ENCODE data around the gene PHF8. TPM values are rescaled to one million over a fixed set of nuclear protein-coding genes. Genes with fewer than 3 reads are reported as not detected.

The PHF8 gene
- total and polyA plus RNA-seq, 10 donors = 4.8 to 53.5 (median 36.2) TPM

GRCh38 chrX:53974529-53974928 is 69.7 kb downstream of the PHF8 start:
- H3K27ac ChIP-seq = no peak overlapping the region
- intact Hi-C loops (cut with DNase I; ENCODE audit: low total_unique reads) = no loop called here
- DNase-seq = no peak
- H3K27me3 ChIP-seq (replicated peaks in 1 of 7) = no peaks in the 10 kb centered on the region
- peaks cover 0 to 11% (median 4%) of the 10 kb centered on the region in 8 donors for H3K9me3 ChIP-seq
- TF ChIP-seq POLR2A (IDR thresholded peaks at IDR 0.05) = no peak
- H3K4me3 ChIP-seq = no peak overlapping the region
- peaks cover 0 to 78% (median 18%) of the 10 kb centered on the region in 6 donors for H3K36me3 ChIP-seq
- no peaks in the 10 kb centered on the region for H3K4me1 ChIP-seq
- WGBS, 5 donors = 94 to 98% (median 97%) methylated on average over 6 of the region's 6 CpGs

- intact Hi-C loops (cut with DNase I; ENCODE audit: low total_unique reads) = no loop called here
- TF ChIP-seq POLR2A (IDR thresholded peaks at IDR 0.05) (no peak), CTCF (IDR thresholded peaks at IDR 0.05 in 8 of 11, conservative IDR thresholded peaks at IDR 0.05 in 3 of 11) (no peak), POLR2AphosphoS5 (IDR thresholded peaks at IDR 0.05) (no peak)
- H3K27me3 ChIP-seq (replicated peaks in 1 of 7) = no peaks in the 10 kb centered on the region
- no peaks in the 10 kb centered on the region for H3K4me1 ChIP-seq
- peaks cover 0 to 17% (median 7%) of the 10 kb centered on the region in 8 donors for H3K9me3 ChIP-seq
- no peak overlapping the region for H3K27ac ChIP-seq
- peaks cover 0 to 60% (median 7%) of the 10 kb centered on the region in 6 donors for H3K36me3 ChIP-seq
- H3K4me3 ChIP-seq = no peak overlapping the region
- no peak for DNase-seq
- 83 to 98% (median 92%) methylated on average over 3 of the region's 3 CpGs for WGBS, 5 donors
These were observed 74.7 kb downstream of the PHF8 start for GRCh38 chrX:53969540-53969939.

- DNase-seq = no peak
- H3K27ac ChIP-seq = no peak overlapping the region
- intact Hi-C loops (cut with DNase I; ENCODE audit: low total_unique reads) = no loop called here
- 65 to 91% (median 87%) methylated on average over 3 of the region's 3 CpGs for WGBS, 5 donors
- no peak for TF ChIP-seq POLR2A (IDR thresholded peaks at IDR 0.05)
- TF ChIP-seq POLR2AphosphoS5 (IDR thresholded peaks at IDR 0.05) = no peak
- TF ChIP-seq CTCF (IDR thresholded peaks at IDR 0.05 in 8 of 11, conservative IDR thresholded peaks at IDR 0.05 in 3 of 11) = no peak
- no peak overlapping the region for H3K4me3 ChIP-seq
- H3K36me3 ChIP-seq = peaks cover 0 to 77% (median 1%) of the 10 kb centered on the region in 6 donors
- H3K9me3 ChIP-seq = no peaks in the 10 kb centered on the region
- H3K27me3 ChIP-seq (replicated peaks in 1 of 7) = no peaks in the 10 kb centered on the region
- no peaks in the 10 kb centered on the region for H3K4me1 ChIP-seq
These were observed 94.0 kb downstream of the PHF8 start for GRCh38 chrX:53950130-53950733.

GRCh38 chrX:53940180-53940579 is 104.1 kb downstream of the PHF8 start:
- Histone ChIP-seq H3K27me3 (replicated peaks in 1 of 7) (no peaks in the 10 kb centered on the region), H3K4me1 (no peaks in the 10 kb centered on the region), H3K9me3 (no peaks in the 10 kb centered on the region), H3K27ac (no peak overlapping the region), H3K4me3 (no peak overlapping the region), H3K36me3 (peaks cover 0 to 90% (median 36%) of the 10 kb centered on the region in 6 donors)
- no peak for TF ChIP-seq CTCF (IDR thresholded peaks at IDR 0.05 in 8 of 11, conservative IDR thresholded peaks at IDR 0.05 in 3 of 11)
- TF ChIP-seq POLR2AphosphoS5 (IDR thresholded peaks at IDR 0.05) = no peak
- no peak for TF ChIP-seq POLR2A (IDR thresholded peaks at IDR 0.05)
- whole genome bisulfite sequencing, 5 donors = 88 to 98% (median 93%) methylated on average over 5 to 8 of the region's 8 CpGs
- no peak for DNase-seq
- intact Hi-C loops (cut with DNase I; ENCODE audit: low total_unique reads) = no loop called here
